Right lobe of liver (tissue), 6 donors: ENCODE data around the gene PKIG. TPM values are rescaled to one million over a fixed set of nuclear protein-coding genes. Genes with fewer than 3 reads are reported as not detected.

Experiments
- ATAC-seq, 4 donors: fragments of 200-7000 bp; cut with Tn5 transposase; one replicate each; pipeline ENCODE4 v1.9.1; 2020; ENCODE audit warnings: mild to moderate bottlenecking in 4 of 4, moderate library complexity in 4 of 4
- DNase-seq, 3 donors: peaks; one replicate each; pipeline ENCODE4 v3.0.0-alpha.2; 2020
- H3K27ac ChIP-seq, 3 donors: fragments of 200-600 bp; one replicate each; pipeline ENCODE4 v1.8.0; 2022
- H3K27me3 ChIP-seq, 2 donors: fragments of 200-600 bp; one replicate each; pipeline ENCODE4 v1.8.0; 2022
- H3K36me3 ChIP-seq, 4 donors: fragments of 200-600 bp; sonication (generic) in 1 of 4; one replicate each; pipeline versions ENCODE4 v1.5.1 to v1.8.0; 2017 to 2022; ENCODE audit warnings: control low read depth in 1 of 4
- H3K4me1 ChIP-seq, 4 donors: fragments of 200-600 bp; sonication (generic) in 1 of 4; one replicate each; pipeline versions ENCODE4 v1.5.1 to v1.8.0; 2017 to 2022; ENCODE audit warnings: control low read depth in 1 of 4
- H3K4me3 ChIP-seq, 3 donors: fragments of 200-600 bp; one replicate each; pipeline ENCODE4 v1.8.0; 2022
- H3K9me3 ChIP-seq, 4 donors: fragments of 200-600 bp; sonication (generic) in 1 of 4; one replicate each; pipeline versions ENCODE4 v1.5.1 to v1.8.0; 2017 to 2022; ENCODE audit warnings: control low read depth in 1 of 4
- POLR2A ChIP-seq: fragments of 450-650 bp; IDR thresholded peaks from one replicate; pipeline ENCODE4 v1.6.1; 2017; ENCODE audit warnings: antibody characterized with exemption, mild to moderate bottlenecking
- WGBS: methylation state at CpG from one replicate; pipeline ENCODE4 v1.1.6; 2018; ENCODE audit warnings: low coverage, low lambda C conversion rate; ENCODE audit not compliant: insufficient coverage; ENCODE audit errors: missing lambda C conversion rate; 5-methylcytosine and 5-hydroxymethylcytosine counted together
- intact Hi-C, 2 donors: fragments of 100-400 bp; cut with DNase I; formaldehyde crosslinking; loops; one replicate each; pipeline versions ENCODE4 v1.11.2 to v1.14.1; 2022
- total RNA-seq, 6 experiments: library from RNA; depleted of rRNA in 2 of 6; stranded (reverse); fragments of >200 nt in 2 of 6; fragmentation: NEBNext Ultra II Directional in 3 of 6; extraction: Animal tissue kit (Norgen Biotek cat#: 25700) in 3 of 6; gene quantifications; one replicate each; pipeline versions ENCODE4 v1.1.0 to v1.2.4, GENCODE V29; 2016 to 2023
- TF ChIP-seq, protein P1 (sequence below), 4 donors: fragments of 200-600 bp in 3 of 4; fragments of 450-650 bp in 1 of 4; IDR thresholded peaks; one replicate each; pipeline versions ENCODE4 v1.5.1 to v1.8.0; 2016 to 2022; ENCODE audit warnings: antibody characterized with exemption in 4 of 4, mild to moderate bottlenecking in 2 of 4
- donor health status: DM: no; HTN: yes; CAD: no.
- donor health status: DM: no; HTN: no; CAD: no.
- donor health status: DM: no; HTN: no; CAD: no.
- donor health status: DM: no; HTN: yes; CAD: no.
- donor health status: DM: no; HTN: yes; CAD: no.

Gene PKIG
- total RNA-seq, 6 experiments from 2014 or later: 11.7 to 31.7 (median 21.8) TPM

DNA sequence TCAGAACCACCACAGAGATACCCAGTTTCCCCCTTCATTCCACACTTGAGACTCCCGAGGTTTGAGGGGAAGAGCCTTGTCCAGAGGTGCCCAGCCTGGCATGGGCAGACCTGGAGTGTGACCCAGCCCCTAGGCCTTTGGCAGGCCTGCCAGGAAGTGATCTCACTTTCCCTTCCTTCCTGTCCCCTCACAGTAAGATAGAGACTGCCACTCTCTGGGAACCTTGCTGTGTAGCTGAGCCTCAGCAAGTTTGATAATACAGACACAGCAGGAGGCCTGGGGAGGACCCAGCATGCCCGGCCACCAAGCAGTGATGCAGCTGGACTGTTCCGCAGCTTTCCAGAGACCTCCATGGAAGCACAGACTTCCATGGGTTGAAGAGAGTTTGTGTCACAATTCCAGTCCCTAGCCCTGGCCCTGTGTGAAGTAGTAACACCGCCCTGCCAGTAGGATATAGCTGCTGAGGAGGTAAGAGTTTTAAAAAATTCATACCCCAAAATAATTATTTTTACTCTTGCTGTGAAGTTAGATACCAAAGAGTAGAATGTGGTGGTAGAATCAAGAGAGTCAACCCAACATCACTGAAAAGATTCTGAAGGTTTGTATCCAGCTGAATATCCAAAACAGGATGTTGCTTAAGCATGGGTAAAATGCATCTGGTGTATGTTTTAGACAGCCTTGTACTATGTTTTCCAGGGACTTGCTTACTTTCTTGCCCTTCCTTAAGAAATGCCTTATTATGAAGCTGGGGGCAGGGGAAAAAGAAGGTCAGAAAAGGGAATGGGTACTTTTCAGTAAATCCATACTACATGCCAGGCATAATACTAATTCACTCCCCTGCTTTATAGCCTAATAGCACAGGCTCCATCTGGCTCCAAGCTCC lies 16.3 kb downstream of the PKIG start:
- TF ChIP-seq, protein P1, sequence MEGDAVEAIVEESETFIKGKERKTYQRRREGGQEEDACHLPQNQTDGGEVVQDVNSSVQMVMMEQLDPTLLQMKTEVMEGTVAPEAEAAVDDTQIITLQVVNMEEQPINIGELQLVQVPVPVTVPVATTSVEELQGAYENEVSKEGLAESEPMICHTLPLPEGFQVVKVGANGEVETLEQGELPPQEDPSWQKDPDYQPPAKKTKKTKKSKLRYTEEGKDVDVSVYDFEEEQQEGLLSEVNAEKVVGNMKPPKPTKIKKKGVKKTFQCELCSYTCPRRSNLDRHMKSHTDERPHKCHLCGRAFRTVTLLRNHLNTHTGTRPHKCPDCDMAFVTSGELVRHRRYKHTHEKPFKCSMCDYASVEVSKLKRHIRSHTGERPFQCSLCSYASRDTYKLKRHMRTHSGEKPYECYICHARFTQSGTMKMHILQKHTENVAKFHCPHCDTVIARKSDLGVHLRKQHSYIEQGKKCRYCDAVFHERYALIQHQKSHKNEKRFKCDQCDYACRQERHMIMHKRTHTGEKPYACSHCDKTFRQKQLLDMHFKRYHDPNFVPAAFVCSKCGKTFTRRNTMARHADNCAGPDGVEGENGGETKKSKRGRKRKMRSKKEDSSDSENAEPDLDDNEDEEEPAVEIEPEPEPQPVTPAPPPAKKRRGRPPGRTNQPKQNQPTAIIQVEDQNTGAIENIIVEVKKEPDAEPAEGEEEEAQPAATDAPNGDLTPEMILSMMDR (IDR thresholded peaks at IDR 0.05): no peak
- TF ChIP-seq POLR2A: no peak
- no peaks in the 10 kb centered on the region for H3K27me3 ChIP-seq
- H3K4me3 ChIP-seq: no peak overlapping the region
- peak overlapping the region; percentile 33 to 47 (median 36) for H3K27ac ChIP-seq
- intact Hi-C loops: no loop called here
- WGBS: 58% methylated on average over 3 of the region's 4 CpGs
- H3K4me1 ChIP-seq: peaks cover 0 to 26% (median 7%) of the 10 kb centered on the region in 4 donors
- ATAC-seq: peak; percentile 64 to 76 (median 72)
- no peaks in the 10 kb centered on the region for H3K36me3 ChIP-seq
- DNase-seq: no peak
- H3K9me3 ChIP-seq: no peaks in the 10 kb centered on the region

DNA sequence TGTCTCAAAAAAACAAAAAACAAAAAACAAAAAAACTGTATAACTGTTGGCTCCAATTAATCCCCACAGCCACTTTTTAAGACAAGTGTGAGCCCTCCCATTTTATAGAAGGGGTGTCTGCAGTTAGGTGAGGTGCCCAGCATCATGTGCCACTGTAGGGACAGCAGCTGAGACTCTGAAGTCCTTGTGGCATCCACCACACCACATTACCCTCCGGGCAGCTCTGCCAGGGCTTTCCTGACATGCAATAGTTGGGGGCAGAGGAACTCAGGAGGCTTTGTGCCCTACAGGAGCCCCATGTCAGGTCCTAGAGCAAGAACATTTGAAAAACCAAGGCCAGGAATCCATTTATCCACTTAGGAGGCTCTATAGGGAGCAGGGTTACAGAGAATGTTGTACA lies 17.3 kb downstream of the PKIG start:
- no peak for TF ChIP-seq POLR2A
- TF ChIP-seq, protein P1 (IDR thresholded peaks at IDR 0.05): no peak
- Histone ChIP-seq H3K4me1 (peaks cover 0 to 26% (median 7%) of the 10 kb centered on the region in 4 donors), H3K27me3 (no peaks in the 10 kb centered on the region), H3K9me3 (no peaks in the 10 kb centered on the region), H3K27ac (peak overlapping the region in 1 of 3 donors; percentile 33), H3K36me3 (no peaks in the 10 kb centered on the region), H3K4me3 (no peak overlapping the region)
- DNase-seq (no peak), ATAC-seq (no peak)
- intact Hi-C loops: no loop called here
- WGBS: no CpG with 5 or more reads among the region's 1 CpG

DNA sequence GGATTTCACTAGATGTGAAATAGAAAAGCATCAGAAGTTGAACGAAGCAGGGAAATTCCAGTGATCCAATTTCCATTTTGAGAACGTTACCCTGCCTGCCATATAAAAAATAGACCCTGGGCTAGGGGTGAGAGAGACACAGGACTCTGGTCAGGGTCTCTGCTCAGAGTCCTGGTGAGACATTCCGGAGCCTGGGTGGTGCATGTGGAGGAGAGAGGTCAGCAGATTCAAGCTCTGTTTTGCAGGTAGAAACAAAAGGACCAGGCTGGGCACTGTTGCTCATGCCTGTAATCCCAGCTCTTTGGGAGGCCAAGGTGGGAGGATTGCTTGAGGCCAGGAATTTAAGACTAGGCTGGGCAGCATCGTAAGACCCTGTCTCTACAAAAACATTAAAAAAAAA lies 17.9 kb downstream of the PKIG start:
- ATAC-seq: no peak
- Histone ChIP-seq H3K4me3 (no peak overlapping the region), H3K27ac (peak overlapping the region in 2 of 3 donors; percentile 33 to 57), H3K4me1 (peaks cover 0 to 26% (median 7%) of the 10 kb centered on the region in 4 donors), H3K36me3 (no peaks in the 10 kb centered on the region), H3K9me3 (no peaks in the 10 kb centered on the region), H3K27me3 (no peaks in the 10 kb centered on the region)
- no peak for DNase-seq
- 76% methylated on average over 4 of the region's 4 CpGs for WGBS
- no peak for TF ChIP-seq POLR2A
- TF ChIP-seq, protein P1 (IDR thresholded peaks at IDR 0.05): no peak
- intact Hi-C loops: no loop called here

DNA sequence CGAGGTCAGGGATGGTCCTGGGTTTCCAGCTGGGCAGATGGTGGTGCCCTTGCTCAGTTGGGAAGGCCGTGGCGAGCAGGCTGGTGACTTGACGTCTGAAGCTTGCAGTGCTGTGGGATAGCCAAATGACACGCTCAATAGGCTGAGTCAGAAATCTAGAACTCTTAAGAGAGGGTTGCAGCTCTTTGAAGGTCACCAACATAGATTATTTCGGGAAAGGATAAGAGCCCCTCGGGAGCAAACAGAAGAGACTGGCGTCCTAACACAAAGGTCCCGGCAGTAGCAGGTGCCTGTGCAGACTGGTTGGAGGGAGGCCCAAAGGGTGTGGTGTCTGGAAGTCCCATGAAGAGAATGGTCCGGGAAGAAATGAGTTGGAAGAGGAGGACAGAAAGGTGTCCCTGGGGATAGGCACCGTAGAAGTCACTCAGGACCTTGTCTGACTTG lies 18.4 kb downstream of the PKIG start:
- DNase-seq (no peak), ATAC-seq (no peak)
- H3K4me1 ChIP-seq: peaks cover 0 to 26% (median 7%) of the 10 kb centered on the region in 4 donors
- 72% methylated on average over 8 of the region's 11 CpGs for WGBS
- H3K27ac ChIP-seq: peak overlapping the region; percentile 57 to 72 (median 58)
- no peaks in the 10 kb centered on the region for H3K27me3 ChIP-seq
- H3K36me3 ChIP-seq: no peaks in the 10 kb centered on the region
- intact Hi-C loops: no loop called here
- TF ChIP-seq, protein P1 (IDR thresholded peaks at IDR 0.05): no peak
- TF ChIP-seq POLR2A: no peak
- no peak overlapping the region for H3K4me3 ChIP-seq
- H3K9me3 ChIP-seq: no peaks in the 10 kb centered on the region
